ENCODE results near the gene GPR78.

The GPR78 gene

DNA sequence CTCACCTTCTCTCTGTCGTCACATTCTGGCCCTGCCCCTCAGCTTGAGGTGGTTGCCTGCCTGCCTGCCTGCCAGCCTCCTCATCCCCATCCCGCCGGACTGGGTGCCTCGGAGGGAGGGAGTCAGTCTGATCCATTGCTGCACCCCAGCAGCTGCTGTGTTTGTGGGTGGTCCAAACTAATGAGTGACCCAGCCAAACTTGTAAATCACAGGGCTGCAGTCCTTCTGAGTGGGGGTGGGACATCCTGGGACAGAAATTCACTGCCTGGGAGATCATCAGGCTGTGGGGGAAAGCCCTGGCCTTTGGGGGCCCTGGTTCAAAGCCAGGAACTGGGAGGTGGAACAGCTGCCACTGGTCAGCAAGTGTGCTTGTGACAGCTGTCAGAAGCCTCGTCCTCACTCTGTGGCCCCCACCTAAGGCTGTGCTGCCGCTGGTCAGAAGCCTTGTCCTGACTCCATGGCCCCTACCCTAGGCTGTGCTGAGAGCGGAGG is 5.6 kb downstream of the GPR78 start:
- in situ Hi-C loops (cut with MboI; ENCODE audit: low sequenced_read_pairs) = no loop called here

DNA sequence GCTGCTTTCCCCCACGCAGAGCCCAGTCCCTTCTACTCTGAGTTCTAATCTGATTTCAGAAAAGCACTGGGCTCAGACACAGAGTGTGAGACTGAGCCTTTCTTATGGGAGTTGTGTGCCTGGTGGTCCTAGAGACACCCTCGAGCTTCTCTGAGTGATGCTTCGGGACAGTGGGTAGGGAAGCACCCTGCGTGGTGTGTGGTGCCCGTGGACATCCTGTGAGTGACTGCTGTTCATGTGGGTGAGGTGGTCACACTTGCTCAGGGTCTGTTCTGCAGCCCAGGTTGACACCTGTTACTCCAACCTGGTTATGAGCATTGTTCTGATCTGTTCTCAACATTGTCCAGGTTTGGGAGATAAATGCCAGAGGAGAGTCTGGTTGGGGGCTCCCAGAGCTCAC is 6.1 kb downstream of the GPR78 start:
- in situ Hi-C loops (cut with MboI; ENCODE audit: low sequenced_read_pairs) = no loop called here

DNA sequence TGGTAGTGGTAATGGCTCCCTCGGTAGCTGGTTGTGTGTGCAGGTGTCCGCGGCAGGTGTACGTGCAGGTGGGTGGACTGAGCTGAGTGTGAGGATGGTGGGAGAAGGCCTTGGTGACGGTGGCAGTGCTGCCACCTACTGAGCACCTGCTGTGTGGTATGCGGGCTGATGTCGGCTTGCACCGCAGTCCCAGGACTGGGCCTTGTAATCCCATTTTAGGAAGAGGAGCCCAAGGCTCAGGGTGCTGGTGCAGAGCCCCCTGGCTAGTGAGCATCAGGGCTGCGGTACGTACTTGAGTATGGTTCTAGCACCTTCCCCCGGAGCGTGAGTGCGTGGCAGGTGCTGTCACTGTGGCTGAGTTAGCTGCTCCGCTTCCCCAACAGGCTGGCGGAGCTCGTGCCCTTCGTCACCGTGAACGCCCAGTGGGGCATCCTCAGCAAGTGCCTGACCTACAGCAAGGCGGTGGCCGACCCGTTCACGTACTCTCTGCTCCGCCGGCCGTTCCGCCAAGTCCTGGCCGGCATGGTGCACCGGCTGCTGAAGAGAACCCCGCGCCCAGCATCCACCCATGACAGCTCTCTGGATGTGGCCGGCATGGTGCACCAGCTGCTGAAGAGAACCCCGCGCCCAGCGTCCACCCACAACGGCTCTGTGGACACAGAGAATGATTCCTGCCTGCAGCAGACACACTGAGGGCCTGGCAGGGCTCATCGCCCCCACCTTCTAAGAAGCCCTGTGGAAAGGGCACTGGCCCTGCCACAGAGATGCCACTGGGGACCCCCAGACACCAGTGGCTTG is 6.7 kb downstream of the GPR78 start:
- in situ Hi-C loops (cut with MboI; ENCODE audit: low sequenced_read_pairs) = no loop called here

DNA sequence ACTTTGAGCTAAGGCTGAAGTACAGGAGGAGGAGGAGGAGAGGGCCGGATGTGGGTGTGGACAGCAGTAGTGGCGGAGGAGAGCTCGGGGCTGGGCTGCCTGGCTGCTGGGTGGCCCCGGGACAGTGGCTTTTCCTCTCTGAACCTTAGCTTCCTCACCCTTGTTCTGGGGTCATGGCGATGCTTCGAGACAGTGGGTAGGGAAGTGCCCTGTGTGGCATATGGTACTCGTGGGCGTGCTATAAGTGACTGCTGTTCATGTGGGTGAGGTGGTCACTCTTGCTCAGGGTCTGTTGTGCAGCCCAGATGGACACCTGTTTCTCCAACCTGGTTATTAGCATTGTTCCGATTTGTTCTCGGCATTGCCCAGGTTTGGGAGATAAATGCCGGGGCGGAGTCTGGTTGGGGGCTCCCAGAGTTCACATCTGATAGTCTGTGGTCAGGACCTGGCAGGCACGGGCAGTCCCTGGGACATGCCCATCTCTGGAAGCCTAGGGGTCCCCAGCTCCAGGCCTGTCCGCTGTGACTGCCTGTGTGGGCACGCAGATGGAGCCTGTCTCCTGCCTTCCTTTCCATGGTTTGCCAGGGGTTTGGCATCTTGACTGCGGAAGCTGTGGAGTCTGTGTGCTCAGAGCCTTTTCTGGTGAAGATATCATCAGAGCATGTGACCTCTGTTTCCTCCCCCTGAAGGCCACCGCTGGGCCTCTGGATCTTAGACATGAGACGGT is 7.4 kb downstream of the GPR78 start:
- in situ Hi-C loops (cut with MboI; ENCODE audit: low sequenced_read_pairs) = no loop called here

DNA sequence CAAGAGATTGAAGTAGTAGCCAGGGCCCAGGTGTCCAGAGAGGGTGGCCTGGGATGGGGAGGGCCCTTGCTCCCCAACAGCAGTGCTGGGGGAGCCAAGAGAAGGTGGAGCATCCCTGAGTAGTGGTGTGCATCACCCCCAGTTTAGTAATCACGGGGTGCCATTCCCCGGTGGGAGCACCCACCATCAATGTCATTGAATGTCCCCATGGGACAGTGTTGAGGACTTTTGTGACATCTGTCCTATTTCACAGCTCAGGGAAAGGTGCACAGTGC is 7.9 kb downstream of the GPR78 start:
- in situ Hi-C loops (cut with MboI; ENCODE audit: low sequenced_read_pairs) = no loop called here

DNA sequence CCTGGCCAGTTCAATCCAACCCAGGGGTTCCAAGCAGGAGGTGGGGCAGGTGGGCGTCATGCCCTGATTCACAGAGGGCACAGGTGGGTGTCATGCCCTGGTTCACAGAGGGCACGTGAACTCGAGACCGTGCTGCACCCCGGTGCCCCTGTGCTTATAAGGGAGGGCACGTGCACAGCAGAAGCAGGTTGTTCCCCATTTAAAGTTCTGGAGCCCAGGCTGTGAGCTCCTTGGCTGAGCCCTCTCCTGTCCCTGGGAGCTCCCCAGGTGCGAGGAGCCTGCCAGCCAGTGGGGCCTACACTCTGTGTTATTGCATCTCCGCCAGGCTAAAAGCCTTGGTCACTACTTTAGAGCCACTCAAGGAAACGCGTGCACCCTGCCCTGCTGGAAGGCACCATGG is 9.1 kb downstream of the GPR78 start:
- in situ Hi-C loops (cut with MboI; ENCODE audit: low sequenced_read_pairs) = no loop called here

DNA sequence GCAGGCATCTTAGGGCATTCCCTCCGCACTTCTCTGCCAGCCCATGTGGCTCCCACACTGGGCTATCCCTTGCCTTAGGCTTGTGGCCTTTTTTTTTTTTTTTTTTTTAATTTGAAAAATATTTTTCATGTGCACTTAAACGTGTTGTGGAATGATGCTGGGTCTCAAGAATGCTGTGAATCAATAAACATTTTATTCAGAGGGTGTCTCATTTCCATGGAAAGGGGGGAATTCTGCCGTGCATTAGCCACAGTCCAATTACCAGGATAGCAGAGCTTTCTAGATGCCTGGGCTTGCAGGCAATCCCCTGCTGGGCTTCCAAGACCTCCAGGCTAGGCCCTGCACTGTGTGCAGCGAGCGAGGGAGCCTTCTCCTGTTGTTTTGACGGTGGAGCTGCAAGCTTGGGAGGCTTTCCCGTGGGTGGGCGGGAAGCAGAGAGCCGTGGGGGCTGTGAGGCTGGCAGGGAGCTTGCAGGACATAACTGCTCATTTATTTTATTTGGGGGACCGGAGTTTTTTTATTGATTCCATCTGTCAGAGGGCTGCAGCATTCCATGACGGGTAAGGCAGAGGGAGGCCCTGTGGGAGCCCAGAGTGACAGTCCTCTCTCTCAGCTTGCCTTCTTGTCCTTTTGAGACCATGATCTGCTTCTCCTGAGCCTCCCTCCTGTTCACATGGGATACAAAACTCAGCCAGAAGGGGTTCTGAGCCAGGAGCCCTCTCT is 9.8 kb downstream of the GPR78 start:
- in situ Hi-C loops (cut with MboI; ENCODE audit: low sequenced_read_pairs) = no loop called here

DNA sequence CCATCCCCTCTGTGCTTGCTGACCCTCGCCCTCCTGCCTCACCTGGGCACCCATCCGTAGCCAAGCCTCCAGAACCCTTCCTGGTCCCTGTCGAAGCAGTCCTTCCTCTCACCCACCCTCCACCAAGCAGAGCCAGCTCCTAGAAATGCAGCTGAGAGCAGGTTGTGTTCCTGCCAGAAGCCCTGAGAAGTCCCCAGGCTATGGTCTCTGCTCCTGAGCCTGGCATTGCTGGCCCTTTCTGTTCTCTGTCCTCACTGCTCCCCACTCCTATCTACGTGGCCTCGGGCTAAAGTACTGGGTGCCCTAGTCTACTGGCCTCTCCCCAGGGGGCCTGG is 10.3 kb downstream of the GPR78 start:
- in situ Hi-C loops (cut with MboI; ENCODE audit: low sequenced_read_pairs) = no loop called here

DNA sequence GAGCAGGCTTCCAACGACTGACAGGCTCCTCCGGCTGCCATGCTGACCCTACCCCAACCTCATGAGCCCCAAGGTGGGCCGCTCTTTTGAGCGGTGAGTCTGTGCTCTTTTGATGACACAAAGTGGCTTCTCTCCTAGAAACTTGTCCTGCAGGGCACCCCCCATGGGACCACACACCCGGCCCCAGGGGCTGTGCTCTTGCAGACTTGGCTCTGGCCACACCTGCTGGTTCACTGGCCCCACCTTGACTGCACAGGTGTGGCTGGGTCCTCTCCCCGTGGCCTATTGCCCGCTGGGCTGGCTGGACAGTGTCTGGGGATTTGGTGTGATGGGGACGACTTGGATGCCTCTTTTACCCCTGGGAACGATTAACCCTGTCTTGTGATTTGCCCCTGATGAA is 10.9 kb downstream of the GPR78 start:
- in situ Hi-C loops (cut with MboI; ENCODE audit: low sequenced_read_pairs) = no loop called here

DNA sequence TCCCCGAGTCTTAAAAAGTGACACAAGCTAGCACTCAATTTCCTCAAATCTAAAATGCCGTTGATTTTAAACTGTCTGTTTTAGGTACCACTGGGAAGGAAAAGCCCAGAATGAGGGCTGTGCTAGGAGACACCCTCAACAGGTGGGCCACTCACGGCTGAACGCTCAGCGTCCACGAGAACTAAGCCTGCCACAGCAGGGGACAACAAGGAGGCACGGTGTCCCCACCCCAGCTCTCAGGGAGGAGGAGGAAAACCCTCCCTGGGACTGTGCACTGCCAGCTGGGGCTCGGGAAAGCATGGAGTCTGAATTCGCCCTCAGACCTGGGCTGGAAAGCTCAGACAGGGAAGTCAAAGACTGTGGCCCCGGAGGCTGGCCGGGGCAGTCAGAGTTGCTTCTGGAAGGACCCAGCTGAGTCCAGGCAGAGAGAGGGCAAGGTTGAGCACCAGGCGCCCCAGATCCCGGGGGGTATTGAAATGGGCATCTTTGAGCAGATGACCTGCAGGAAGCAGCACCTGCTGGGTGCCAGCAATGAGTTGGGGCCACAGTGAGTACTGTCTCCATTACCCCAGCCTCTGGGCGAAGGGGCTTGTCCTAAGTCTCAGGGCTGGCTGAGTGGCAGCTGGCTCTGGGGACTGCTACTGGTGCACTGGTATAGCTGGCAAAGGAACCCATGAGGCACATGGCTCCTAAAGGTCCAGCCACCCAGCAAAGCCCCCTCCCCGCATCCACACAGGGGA is 11.6 kb downstream of the GPR78 start:
- in situ Hi-C loops (cut with MboI; ENCODE audit: low sequenced_read_pairs) = no loop called here

DNA sequence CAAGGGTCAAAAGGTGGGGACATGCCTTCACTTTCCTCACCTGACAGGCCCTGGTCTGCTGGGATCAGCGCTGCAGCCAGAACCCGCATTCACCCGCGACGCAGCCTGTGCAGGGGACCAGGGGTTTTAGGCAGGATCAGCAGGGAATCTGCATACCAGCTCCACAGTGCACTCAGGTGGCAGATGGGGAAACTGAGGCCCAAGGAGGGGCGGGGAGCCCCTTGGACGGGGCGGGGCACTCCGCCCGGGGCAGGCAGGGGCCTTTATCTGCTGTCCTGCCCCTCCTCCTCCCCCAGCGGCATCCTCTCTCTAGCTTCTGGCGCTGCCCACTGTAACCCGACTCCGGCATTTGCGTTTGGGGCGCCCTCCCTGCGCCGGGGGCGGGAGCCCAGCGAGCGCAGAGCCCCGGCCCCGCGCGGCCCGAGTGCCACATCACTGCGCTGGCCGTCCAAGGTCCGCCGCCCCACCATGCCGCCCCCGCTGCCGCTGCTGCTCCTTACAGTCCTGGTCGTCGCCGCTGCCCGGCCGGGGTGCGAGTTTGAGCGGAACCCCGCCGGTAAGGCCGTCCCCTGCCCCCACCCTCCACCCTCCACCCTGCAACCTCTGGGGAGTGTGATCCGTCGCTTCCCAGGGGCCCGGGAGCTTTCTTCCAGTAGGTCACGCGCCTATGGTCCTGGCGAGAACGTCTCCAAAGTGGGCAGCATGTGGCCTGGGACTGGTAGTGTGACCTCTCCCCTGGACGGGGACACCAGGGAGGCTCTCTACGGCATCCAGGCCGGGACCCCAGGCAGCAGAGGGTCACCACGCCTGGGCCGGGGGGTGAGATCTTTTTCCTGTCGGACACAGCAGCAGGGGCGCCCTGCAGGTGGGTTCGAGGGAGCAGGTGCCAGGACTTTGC is 12.4 kb downstream of the GPR78 start, which contains the start of gene CPZ:
CPZ (plus strand) TSS at position 400 of the 898 bp plus-strand sequence; CDS start at position 469, 69 bp downstream.
- in situ Hi-C loops (cut with MboI; ENCODE audit: low sequenced_read_pairs) = no loop called here

DNA sequence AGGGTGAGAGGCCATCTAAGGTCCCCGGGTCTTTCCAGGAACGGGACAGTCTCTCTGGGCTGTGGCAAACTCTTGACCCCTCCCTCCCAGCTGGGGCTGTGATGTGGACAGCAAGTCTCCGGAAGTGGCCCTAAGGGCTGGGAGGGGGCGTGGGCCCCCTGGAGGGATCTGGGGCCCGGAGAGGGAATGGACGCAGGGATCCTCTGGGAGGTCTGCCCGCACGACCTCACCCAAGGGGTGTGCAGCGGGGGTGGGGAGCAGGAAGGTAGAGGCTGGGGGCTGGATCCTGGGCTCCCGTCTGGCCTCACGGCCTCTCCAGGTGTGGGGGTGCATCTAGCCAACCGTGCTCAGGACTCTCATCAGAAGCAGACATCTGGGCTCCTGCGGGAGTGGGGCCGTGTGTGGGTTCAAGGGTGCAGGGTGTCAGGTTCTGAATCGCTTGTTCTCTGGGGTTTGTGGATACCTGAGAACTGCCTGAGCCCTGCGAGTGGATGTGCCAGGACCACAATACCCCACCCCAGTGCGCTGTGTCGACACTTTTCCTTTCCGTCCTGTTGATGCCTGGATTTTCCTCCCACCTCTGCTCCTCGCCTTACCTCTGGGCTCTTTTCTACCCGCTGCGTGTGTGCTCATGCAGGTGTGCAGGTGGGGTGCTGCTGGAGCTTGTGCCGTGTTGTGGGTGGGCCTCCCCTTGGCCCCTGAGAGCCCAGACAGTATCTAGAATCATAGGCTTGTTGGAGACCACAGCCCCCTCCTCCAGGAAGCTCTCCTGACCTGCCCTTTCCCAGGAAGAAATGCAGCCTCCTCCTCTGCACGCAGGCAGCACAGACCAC is 13.3 kb downstream of the GPR78 start:
- in situ Hi-C loops (cut with MboI; ENCODE audit: low sequenced_read_pairs) = no loop called here

DNA sequence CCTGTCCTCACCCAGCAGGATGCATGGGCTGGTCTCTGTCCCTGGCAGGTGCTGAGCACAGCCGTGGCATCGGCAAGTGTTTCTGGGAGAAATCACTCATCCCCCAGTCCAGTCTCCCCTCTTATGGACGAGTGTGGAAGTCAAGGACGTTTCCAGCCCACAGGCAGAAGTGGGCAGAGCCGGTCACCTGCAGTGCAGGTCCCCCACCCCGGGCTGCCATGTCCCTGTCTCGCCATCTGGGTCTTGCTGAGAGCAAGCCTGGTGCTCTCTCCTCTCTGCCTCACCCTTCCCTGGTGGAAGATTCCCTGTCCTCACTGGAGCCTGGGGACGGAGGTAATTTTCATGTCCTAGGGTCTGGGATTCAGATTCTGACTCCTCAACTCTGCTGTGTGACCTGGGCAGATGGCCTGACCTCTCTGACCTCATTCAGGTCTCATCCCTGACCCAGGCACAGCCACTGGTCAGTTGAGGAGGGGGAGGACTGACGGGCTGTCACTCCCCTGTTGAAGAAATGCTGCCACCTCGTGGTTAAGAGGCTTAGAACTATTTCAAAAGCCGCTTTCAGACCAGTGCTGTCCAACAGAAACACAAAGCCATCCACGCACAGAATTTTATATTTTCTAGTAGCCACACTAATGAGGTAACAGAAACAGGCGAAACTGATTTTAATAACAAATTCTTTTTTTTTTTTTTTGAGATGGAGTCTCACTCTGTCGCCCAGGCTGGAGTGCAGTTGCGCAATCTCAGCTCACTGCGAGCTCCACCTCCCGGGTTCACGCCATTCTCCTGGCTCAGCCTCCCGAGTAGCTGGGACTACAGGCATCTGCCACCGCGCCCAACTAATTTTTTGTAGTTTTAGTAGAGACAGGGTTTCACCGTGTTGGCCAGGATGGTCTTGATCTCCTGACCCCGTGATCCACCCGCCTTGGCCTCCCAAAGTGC is 14.2 kb downstream of the GPR78 start:
- in situ Hi-C loops (cut with MboI; ENCODE audit: low sequenced_read_pairs) = no loop called here

DNA sequence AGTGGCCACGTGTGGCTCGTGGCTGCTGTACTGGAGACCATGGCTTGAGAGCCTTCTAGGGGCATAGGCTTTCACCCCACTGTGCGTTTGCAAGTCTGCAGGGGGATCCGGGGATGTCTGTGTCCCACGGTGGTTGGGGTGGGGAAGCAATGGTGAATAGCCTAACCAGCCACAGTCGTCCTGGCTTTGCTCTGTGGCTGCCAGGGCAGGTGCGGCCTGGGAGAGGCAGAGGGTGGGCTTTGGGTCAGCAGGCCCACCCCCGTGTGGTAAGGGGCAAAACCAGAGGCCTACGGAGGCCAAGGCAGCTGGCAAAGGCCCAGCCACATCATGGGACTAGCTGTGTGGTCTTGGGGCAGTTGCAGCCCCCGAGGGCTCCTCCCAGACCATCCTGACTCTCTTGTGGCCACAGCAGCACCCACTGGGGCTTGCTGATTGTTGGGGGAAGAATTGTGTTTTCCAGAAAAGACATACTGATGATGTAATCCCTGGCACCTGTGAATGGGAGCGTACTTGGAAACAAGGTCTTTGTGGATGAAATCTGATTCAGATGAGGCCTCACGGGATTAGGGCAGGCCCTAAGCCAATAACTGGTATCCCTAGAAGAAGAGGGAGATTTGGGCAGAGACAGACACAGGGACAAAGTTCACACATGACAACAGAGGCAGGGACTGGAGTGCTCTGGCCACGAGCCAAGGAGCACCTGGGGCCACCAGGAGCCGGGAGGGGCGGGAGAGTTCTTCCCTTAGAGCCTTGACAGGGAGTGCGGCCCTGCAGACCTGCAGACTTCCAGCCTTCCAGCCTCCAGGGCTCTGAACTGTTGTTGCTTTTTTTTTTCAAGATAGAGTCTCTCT is 15.3 kb downstream of the GPR78 start:
- in situ Hi-C loops (cut with MboI; ENCODE audit: low sequenced_read_pairs) = no loop called here

DNA sequence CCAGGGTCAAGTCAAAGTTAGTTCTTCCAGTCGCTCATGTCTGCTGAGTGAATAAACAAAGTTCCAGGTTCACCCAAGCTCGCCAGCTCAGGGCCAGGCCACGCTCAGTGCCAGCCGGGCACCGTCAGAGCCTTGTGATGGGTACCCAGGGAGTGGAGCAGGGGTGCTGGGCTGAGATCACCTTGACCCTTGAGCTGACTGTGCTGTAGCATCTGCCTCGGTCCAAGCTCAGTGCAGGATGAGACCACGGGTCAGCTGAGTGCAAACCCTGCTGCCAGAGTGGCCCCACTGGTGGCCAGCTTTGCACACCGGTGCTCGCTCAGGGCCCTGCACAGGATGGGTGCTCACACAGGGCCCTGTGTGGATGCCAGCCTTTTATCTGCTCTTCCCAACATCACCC is 16.7 kb downstream of the GPR78 start:
- in situ Hi-C loops (cut with MboI; ENCODE audit: low sequenced_read_pairs) = no loop called here

DNA sequence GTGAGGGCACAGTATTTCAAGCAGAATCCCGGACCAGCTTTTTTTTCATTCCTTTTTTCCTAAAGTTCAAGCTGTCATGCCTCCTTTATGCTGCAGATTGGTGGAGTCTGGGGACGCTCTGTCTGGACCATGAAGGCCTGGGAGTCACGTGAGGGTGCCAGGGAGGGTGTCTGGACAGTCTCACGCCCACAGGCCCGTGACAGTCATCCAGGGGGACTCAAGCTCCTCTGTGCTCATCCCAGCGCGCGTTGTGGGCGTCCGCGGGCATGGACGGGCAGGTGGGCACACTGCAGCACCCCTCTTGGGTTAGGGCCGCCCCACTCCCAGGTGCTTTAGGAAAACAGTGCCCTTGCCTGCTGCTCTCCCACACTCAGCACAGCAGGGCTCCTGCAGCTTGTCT is 17.1 kb downstream of the GPR78 start:
- in situ Hi-C loops (cut with MboI; ENCODE audit: low sequenced_read_pairs) = no loop called here

DNA sequence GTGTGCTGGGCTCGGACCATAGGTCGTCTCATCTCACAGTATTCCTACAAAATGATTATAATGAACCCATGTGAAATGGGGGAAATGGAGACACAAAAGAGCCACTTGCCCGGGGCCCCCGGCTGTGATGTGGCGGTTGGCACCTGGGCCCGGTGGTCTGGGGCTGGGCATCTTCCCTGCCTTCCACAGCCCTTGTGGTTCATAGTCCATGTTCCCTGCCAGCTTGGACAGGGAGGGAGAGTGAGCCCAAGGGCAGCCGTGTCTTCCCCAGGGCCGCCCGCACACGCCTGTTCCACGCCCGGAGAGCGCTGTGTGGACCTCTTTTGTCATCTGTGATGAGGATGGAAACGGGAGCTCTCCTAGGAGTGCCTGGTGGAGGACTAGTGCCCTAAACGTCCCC is 17.6 kb downstream of the GPR78 start:
- in situ Hi-C loops (cut with MboI; ENCODE audit: low sequenced_read_pairs) = no loop called here

All from hTERT RPE-1 (cell line).